ENCODE data around the gene ITPR2. TPM values are rescaled to one million over a fixed set of nuclear protein-coding genes. Genes with fewer than 3 reads are reported as not detected.

ITPR2 gene
- polyA plus RNA-seq, 2 of the 4 experiments (the other 2 are of a cell fraction) = 3.1 to 8.1 TPM

- H3K4me3 ChIP-seq = no peak overlapping the region
- TF ChIP-seq TFCP2L1 (CRISPR knock-in tag; IDR thresholded peaks at IDR 0.05) (no peak), SMC3 (IDR thresholded peaks at IDR 0.05) (no peak), JUN (IDR thresholded peaks at IDR 0.05) (no peak), RNF2 (IDR thresholded peaks at IDR 0.05; ENCODE audit: borderline replicate concordance, low read depth) (no peak), MYC (IDR thresholded peaks at IDR 0.05; ENCODE audit: borderline replicate concordance, low read length) (no peak), NPAS2 (CRISPR knock-in tag; IDR thresholded peaks at IDR 0.05; ENCODE audit: borderline replicate concordance) (no peak), RFX5 (IDR thresholded peaks at IDR 0.05) (no peak), NR3C1 (IDR thresholded peaks at IDR 0.05) (no peak), HOXB5 (CRISPR knock-in tag; IDR thresholded peaks at IDR 0.05) (no peak), SREBF2 (IDR thresholded peaks at IDR 0.05) (no peak), NFE2L2 (conservative IDR thresholded peaks at IDR 0.05; ENCODE audit: low read length) (no peak), ZSCAN20 (CRISPR knock-in tag; IDR thresholded peaks at IDR 0.05) (no peak), TP53 (CRISPR knock-in tag; IDR thresholded peaks at IDR 0.05) (no peak), EHMT2 (IDR thresholded peaks at IDR 0.05; ENCODE audit: low read depth) (no peak), RAD21 (conservative IDR thresholded peaks at IDR 0.05 in 1 of 2, IDR thresholded peaks at IDR 0.05 in 1 of 2) (no peak), RCOR1 (IDR thresholded peaks at IDR 0.05; ENCODE audit: low read depth, low read length) (no peak), MAFK (IDR thresholded peaks at IDR 0.05; ENCODE audit: partially characterized antibody) (no peak), PHF8 (IDR thresholded peaks at IDR 0.05; ENCODE audit: borderline replicate concordance, low read depth) (no peak)
- TF ChIP-seq, protein P1, sequence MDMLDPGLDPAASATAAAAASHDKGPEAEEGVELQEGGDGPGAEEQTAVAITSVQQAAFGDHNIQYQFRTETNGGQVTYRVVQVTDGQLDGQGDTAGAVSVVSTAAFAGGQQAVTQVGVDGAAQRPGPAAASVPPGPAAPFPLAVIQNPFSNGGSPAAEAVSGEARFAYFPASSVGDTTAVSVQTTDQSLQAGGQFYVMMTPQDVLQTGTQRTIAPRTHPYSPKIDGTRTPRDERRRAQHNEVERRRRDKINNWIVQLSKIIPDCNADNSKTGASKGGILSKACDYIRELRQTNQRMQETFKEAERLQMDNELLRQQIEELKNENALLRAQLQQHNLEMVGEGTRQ (IDR thresholded peaks at IDR 0.05) = no peak
- no peak for ATAC-seq
- ChIA-PET POLR2A (no interaction called here), CTCF (interaction anchor here (1.1 to 1.4 kb wide), 2 partner anchors 11 to 44 kb away, joined by 3 to 4 read pairs; no protein-coding TSS in a partner anchor)
- no peak overlapping the region for H3K4me2 ChIP-seq
- no peak for FAIRE-seq
- H3K4me1 ChIP-seq = peaks cover 11% of the 10 kb centered on the region; the same call in 2 of the 3 replicates
- DNase-seq (ENCODE audit: low read depth in 1 of 2, low spot score in 1 of 2) = no peak
- 82% methylated on average over 7 of the region's 7 CpGs for WGBS (ENCODE audit: missing lambda C conversion rate)
- no peaks in the 10 kb centered on the region for H3K9me3 ChIP-seq
- no peak overlapping the region for H3K27ac ChIP-seq
Observed at GRCh38 chr12:26800858-26801257, 32.1 kb downstream of the ITPR2 start.

DNA sequence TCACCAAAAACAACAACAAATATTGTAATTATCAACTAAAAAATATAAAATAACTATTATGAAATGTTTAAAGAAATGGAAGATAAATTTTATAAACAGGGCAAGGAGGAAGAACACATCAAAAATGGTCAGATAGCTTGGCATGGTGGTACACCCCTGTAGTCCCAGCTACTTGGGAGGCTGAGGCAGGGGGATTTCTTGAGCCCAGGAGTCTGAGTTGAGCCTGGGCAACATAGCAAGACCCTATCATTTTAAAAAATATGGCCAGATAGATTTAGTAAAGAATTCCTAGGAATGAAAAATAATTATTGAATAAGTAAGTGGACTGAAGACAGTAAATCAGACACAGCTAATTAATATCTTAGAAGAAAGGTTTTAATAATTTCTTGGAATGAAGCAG, 32.6 kb downstream of the ITPR2 start:
- DNase-seq (ENCODE audit: low read depth in 1 of 2, low spot score in 1 of 2) = no peak
- ChIA-PET POLR2A (no interaction called here), CTCF (interaction anchor here (1.1 to 1.4 kb wide), 3 partner anchors 10 to 54 kb away, joined by 3 to 4 read pairs (median 4); no protein-coding TSS in a partner anchor)

More for the DNA sequence above, 32.6 kb downstream of the ITPR2 start:
- Histone ChIP-seq H3K4me1 (peaks cover 11% of the 10 kb centered on the region; the same call in 2 of the 3 replicates), H3K9me3 (no peaks in the 10 kb centered on the region), H3K27ac (no peak overlapping the region), H3K4me2 (no peak overlapping the region), H3K4me3 (no peak overlapping the region)
- no peak for ATAC-seq
- TF ChIP-seq, protein P2, sequence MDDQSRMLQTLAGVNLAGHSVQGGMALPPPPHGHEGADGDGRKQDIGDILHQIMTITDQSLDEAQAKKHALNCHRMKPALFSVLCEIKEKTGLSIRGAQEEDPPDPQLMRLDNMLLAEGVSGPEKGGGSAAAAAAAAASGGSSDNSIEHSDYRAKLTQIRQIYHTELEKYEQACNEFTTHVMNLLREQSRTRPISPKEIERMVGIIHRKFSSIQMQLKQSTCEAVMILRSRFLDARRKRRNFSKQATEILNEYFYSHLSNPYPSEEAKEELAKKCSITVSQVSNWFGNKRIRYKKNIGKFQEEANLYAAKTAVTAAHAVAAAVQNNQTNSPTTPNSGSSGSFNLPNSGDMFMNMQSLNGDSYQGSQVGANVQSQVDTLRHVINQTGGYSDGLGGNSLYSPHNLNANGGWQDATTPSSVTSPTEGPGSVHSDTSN (IDR thresholded peaks at IDR 0.05) = no peak
- TF ChIP-seq RCOR1 (IDR thresholded peaks at IDR 0.05; ENCODE audit: low read depth, low read length) (no peak), HEYL (CRISPR knock-in tag; IDR thresholded peaks at IDR 0.05) (no peak), HOXB13 (CRISPR knock-in tag; IDR thresholded peaks at IDR 0.05; ENCODE audit: low read depth) (no peak), ESRRA (IDR thresholded peaks at IDR 0.05; ENCODE audit: borderline replicate concordance, low read length) (no peak), KDM5A (IDR thresholded peaks at IDR 0.05) (no peak), POLR2AphosphoS2 (conservative IDR thresholded peaks at IDR 0.05; ENCODE audit: low read length) (no peak), ZC3H11A (IDR thresholded peaks at IDR 0.05) (no peak), RNF2 (IDR thresholded peaks at IDR 0.05; ENCODE audit: borderline replicate concordance, low read depth) (no peak), CTCF (IDR thresholded peaks at IDR 0.05) (no peak)
- TF ChIP-seq, protein P3, sequence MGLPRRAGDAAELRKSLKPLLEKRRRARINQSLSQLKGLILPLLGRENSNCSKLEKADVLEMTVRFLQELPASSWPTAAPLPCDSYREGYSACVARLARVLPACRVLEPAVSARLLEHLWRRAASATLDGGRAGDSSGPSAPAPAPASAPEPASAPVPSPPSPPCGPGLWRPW (IDR thresholded peaks at IDR 0.05) = no peak
- FAIRE-seq = no peak

Measured in A549 (cell line).